ENCODE results near the gene SOX13.
"Not testable (repeated sequence)": the region's sequence is repeated elsewhere in the genome, so short reads cannot be mapped to it uniquely, and the experiment has no call there.

SOX13 gene

DNA sequence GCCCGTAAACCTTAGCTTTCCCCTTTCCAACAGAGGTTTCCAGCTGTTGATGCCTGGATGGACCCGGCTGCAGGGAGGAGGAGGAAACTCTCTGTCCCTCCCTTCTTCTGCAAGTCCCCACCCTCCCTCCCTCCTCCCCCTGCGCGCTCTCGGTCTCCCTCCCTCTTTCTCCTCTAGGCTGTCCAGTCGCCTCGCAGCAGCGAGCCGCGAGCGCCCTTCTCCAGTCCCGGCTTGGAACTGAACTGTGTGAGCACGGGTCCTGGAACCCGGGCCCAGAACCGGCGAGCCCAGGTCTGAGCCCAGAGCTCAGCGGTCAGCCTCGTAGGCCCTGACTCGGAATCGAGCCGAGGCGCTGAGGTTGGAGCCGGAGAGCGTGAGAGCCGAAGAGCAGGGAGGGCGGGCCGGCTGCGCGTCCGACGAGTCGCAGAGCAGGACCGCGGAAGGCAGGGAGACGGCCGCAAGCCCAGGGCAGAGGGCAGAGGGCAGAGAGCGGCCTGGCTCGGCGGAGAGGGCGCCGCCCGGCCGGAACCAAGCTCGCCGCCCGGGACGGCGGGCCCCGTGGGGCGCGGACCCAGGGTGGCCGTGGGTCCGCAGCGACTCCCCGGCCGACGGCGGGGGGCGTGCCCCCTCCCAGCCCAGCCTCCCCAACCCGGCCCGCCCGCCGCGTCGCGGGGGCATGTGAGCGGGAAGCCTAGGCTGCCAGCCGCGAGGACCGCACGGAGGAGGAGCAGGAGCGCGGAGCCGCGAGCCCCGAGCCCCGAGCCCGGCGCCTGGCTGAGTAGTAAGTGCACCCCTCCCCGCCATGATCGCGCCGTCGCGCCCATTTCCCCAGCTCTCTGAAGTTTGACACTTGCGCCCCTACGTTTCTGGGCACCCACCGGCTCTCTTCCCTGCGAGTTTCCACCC, at the start of gene SOX13:
SOX13 (plus strand) TSS at position 185 of the 906 bp plus-strand sequence. CDS start 39,801 bp downstream, outside the sequence.
- peak; percentile 21 for DNase-seq

DNA sequence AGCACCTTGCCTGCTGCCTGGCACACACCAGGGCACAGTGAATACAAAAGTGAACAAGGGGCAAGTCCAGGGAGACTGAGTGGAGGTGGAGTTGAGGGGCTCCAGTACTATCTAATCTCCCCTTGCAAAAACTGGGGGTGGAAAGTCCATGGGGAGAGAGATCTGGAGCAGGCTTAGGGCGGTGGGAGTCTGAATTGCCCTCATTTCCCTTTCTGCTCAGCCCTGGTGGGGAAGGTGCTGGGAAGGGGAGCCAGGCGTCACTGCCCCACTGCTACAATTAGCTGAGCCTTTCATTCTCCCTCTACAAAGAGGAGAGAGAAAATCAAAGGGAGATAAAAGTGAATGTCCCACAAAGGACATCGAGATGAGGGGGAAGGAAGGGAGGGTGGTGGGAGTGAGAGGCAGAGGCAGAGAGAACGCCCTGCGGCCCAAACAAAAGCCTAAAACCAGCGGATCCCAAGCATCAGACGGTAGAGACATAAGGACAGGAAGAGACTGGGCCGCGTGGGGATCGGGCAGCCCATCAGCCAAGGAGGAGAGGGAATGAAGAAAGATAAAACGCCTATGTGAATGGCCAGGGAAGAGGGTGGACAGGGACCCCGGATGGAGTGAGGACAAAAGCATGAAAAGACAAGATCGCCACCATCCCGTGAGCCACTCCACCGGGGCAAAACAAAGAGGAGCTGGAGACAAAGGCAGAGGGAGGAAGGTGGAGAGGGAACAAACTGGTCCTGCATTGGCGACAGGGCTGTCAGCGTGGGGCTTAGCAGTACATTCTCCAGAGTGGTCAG, 46.8 kb upstream of the SOX13 start:
- no peak for DNase-seq

DNA sequence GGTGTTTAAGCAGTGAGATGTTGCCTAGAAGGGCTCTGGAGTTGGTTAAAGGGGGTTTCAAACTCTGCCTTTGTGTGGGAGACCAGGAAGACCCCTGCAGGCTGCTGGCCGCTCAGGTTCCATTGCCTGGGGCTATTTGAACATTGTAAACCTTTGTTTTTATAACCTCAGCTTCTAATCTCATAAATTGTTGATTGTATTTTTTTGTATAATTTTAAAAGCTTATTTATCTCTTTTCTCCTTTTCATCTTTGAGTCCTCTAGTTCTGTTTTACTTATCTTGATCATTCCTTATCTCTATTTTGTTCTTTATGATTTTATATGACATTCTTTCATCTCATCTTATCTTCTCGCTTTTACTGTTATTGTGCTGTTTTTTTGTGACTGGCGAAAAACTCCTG, 45.5 kb upstream of the SOX13 start:
- DNase-seq = no peak

DNA sequence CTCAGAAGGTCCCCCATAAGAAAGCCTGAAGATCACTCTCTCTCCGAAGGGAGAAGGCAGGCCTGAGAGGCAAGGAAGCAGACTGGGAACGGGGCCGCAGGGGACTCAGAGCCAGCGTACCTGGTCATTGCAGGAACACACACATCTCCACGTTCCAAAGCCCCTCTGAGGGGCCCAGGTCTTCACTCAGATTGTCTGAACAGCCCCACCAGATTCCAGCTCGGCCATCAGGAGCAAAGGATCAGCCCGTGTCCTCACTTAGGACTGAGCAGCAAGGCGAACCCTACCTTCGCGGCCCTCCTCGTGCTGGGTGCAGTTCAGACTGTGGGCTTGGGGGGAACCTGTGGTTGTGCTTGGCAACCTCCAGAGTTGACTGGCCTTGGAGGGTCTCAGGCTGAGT, 43.9 kb upstream of the SOX13 start:
- DNase-seq = no peak

DNA sequence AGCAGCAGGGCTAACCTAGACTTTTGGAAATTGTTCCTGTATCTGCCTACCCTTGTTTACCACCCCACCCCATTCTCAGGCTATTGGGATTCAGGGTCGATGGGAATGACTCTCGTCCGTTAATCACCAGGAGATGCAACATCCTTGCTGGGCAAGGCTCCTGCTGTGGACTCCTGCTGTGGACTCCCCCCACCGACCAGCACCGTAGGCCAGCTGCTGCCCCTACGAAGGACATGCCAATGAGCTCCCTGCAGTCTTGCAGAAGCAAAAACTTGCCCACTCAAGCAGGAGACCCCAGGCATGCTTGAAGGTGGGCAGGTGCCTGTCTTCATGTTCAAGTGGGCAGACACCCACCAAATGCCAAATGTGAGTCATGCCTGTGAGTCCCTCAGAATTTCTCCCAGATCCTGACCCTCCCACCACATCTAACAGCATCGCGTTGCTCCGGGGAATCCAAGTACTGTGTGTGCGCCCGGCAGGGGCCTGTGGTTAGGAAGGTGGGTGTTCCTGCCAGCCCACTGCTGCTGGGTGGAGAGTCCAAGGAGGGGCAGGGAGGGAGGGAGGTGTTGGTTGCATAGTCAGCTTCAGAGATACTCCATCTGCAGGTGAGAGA, 41.7 kb upstream of the SOX13 start:
- DNase-seq = no peak

DNA sequence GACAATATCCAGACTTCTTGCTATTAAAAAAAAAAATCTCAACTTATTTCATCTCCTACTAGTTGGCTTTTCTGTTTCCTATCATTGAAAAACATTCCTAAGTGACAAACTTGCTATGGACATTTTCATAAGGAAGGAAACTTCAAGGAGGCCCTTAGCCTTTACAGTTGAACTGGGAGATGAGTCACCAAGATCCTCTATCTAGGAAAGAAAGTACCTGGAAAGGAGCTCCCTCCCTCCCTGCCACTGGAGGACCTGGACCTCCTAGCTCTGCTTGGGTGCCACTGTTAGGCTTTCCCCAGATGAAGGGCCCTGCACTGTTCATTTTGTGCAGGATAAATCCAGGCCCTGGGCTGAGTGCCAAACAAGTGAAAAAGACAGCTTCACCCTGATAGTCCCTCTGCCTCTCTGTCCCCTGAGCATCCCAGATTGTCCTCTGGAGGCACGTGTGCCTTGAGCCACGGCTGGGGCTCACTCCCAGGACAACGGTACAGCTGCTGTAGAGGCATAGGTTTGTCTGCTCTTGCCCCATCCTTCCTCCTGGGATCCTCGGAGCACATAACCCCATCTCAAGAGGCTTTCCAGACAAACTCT, 40.2 kb upstream of the SOX13 start:
- DNase-seq = no peak

DNA sequence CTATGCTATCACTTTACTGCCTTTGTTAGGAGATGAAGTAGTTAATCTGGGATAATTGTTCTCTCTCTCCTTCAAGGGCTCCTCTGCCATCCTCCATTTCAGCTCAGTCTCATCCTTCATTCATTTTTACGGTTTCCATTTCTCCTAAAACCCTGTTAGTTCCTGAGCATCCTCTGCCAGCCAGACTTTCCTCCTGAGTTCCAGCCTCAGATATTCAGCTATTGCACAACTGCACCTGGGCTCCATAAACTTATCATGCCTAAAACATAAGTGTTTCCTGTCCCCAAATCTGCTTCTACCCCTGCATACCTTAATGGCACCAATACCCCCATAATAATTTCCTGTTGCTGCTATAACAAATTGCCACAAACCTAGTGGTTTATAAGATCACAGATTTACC, 39.6 kb upstream of the SOX13 start:
- DNase-seq = no peak

DNA sequence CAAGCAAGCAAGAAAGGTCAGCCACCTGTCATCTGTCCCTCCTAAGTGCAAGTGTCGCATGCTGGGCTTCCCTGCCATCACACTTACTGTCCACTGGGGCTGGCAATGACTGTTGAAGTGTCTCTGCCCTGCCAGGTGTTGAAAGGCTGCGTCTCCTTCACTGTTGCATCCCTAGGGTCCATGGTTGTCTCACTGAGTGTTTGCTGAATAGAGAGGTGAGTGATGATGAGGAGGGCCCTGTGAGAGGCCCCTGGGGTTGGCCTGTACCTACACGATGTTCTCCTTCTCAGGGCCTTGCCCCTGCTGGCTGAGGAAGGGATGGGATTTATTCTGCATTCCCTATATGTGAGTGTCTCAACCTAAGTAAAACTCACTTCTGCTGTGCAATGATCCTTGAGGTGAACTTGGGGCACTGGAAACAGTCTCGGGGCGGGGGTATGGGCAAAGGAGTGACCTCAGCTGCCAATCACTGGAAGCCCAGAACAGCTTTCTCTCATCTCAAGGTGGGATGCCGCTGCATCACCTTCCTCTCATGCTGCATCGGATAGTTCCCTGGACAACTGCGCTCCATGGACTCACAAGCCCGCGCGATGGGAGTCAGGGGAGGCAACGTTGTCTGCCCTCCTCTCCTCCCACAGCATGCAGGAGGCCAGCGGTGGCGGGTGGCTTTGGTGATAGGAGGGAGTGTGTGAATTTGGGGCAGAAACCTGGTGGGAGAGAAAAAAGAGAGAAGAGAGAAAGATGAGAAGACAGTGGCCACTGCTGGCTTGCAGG, 35.8 kb upstream of the SOX13 start:
- no peak for DNase-seq

DNA sequence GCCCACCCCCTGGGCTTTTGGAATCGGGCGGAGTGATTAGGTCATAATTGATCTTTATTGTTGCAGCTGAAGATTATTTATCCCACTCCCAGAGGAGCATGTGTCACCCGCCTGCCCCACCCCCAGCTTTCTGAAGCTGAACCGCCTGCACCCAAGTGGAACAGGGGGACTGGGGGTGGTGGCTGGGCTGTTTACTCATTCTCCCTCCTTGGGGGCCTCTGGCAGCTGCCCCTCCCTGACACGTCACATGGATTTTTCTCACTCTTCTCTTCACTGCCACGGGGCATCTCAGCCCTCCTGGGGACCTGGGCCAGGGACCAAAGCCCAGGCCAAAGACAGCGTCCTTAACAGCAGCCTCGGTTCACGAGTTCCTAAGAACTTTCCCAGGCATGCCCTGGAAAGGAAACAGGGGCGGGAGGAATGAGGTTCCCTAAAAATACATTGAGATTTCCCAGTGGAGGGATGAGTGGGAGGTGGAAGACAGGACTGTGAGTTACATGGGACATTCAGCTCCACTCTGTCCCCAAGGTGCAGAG, 31.6 kb upstream of the SOX13 start:
- no peak for DNase-seq

DNA sequence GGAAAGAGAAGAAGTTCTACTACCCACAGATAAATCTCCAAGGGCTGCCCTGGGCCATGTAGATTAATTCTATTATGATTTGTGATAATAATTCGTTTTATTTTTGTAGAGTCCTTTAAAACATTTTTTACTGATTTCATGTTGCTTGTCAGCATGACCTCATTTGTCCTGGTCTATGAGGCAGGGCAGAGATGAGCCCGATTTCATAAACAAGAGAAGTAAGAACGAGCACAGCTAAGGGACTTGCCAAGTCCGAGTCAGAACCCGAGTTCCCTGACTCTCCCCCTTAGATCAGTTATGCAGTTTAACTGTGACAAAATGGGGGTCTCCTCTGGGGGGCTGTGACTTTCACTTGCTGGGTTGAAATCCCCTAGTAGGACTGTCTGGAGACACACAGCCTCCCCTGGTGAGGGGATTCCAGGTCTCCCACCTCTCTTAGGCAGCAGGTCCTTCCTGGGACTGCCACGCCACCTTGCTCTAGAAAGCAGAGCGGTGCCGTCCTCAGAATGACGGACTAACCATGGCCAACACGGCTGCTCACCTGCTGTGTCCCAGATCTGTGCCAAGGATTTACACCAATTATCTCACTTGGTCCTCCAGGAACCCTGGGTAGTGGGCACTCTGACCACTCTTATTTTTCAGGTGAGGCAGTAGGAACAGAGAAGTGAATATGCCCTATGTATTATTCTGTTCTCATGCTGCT, 31.0 kb upstream of the SOX13 start:
- DNase-seq = no peak

DNA sequence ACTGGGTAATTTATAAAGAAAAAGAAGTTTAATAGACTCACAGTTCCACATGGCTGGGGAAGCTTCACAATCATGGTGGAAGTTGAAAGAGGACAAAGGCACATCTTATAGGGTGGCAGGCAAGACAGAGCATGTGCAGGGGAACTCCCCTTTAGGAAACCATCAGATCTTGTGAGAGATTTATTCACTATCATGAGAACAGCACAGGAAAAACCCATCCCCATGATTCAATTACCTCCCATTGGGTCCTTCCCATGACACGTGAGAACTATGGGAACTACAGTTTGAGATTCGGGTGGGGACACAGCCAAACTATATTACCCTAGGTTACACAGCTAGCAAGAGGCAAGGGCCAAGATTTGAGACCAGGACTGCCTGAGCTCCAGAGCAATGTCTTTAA, 30.4 kb upstream of the SOX13 start:
- DNase-seq = no peak

DNA sequence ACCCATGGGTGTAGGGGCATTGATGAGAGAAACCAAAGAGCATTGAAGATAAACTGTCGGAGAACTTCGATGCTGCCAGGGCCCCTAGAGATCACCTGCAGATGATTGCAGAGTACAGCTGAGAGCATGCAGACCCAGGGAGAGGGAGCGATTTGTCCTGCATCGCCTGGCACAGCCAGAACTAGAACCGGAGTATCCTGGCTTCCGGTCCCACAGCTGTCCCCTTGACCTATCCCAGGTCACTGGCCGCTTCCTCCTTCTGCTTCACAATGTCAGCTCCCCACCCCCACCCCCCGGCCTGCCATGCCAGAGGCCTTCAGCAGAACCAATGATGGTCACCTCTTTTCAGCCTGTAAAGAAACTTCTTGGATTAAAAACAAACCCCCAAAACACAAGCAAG, 29.2 kb upstream of the SOX13 start:
- no peak for DNase-seq

DNA sequence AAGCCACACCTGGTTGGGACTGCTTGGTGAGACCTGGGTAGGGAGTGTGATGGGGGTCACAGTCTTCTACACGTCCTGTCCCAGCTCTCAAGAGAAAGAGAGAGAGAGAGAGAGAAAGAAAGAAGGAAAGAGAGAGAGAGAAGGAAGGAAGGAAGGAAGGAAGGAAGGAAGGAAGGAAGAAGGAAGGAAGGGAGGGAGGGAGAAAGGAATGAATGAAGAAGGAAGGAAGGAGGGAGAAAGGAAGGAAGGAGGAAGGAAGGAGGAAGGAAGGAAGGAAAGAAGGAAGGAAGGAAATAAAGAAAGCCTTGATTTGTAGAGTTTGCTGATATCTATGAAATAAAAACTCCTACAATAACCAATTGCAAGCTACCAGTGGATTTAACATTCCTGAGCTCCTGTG, 28.5 kb upstream of the SOX13 start:
- no peak for DNase-seq

DNA sequence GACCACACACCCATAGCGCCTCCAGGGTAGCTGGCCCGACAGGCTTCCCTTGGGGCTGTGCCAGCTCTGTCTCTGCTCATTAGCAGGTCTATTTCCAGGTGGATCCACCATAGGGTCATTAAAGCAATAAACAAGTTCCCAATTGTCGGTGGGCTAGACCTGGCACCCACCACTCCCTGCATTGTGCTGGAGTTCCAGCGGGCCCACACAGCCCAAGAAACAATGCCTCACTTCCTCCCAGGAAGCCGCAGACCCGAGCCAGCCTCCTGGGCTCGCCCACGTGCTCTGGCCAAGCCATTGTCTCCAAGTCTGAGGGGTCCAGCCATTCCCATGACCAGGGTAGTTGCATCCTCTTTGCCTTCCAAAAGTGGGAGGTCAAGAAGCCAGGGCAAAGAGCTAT, 27.5 kb upstream of the SOX13 start:
- DNase-seq = no peak

DNA sequence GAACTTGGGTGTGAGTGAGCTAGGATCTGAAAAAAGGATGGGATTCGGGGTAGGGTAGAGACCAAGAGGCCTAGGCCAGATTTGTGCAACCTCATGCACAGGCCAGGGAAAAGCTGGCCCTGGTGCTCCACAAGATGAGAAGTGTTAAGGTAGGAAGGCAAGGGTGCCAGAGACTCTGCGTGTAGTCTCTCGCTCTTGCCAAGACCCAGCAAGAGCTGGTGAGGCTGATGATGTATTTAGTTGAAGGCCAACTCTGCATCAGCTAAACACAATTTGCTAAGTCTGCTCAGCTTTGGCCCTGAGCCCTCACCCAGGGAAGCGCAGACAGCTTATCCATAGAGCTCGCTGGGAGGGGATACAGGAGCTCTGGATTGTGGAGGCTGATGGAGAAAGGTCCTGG, 26.6 kb upstream of the SOX13 start:
- no peak for DNase-seq

DNA sequence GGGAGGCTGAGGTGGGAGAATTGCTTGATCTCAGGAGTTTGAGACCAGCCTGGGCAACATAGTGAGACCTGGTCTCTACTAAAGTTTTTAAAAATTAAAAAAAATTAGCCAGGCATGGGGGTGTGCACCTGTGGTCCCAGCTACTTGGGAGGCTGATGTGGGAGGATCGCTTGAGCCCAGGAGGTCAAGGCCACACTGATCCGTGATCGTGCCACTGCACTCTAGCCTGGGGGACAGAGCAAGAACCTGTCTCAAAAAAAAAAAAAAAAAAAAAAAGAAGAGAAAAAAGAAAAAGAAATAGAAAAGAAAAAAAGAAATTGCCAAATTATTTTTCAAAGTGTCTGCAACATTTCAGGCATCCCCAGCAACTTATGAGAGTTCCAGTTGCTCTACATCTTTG, 24.1 kb upstream of the SOX13 start:
- not testable (repeated sequence) for DNase-seq

DNA sequence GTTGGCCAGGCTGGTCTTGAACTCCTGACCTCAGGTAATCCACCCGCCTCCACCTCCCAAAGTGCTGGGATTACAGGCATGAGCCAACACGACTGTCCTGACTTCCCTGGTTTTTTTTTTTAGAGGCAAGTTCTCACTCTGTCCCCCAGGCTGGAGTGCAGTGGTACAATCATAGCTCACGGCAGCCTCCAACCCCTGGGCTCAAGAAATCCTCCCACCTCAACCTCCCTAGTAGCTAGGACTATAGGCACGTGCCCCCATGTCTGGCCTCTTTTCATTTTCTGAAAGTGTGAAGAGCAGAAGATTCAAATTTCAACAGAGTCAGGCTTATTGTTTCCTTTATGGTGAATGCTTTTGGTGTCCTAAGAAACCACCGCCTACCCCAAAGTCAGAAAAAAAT, 21.7 kb upstream of the SOX13 start:
- DNase-seq = no peak

DNA sequence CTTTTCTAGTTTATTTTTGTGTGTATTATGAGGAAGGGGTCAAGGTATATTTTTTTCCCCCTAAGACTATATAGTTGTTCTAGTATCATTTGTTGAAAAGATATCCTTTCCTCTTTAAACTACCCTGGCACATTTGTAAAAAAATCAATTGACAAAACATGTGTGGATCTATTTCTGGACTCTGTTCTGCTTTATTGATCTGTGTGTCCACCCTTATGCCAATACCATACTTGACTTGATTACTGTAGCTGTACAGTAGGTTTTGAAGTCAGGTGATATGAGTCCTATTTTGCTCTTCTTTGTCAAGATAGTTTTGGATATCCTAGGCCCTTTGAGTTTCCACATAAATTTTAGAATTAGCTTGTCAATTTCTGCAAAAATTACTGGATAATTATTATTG, 21.2 kb upstream of the SOX13 start:
- no peak for DNase-seq

DNA sequence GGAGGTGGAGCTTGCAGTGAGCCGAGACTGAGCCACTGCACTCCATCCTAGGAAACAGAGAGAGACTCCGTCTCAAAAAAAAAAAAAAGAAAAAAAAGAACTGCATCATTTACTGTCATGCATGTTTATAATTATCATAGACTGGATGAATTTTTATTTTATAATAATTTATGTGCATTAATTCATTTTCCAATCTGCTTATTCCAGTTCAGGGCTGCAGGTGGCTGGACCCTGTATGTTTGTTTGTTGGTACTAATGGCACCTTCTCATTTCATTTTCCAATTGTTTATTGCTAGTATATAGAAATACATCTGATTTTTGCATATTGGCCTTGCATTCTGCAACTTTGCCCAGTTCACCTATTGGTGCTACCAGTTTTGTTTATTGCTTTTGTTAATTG, 19.0 kb upstream of the SOX13 start:
- DNase-seq = no peak

DNA sequence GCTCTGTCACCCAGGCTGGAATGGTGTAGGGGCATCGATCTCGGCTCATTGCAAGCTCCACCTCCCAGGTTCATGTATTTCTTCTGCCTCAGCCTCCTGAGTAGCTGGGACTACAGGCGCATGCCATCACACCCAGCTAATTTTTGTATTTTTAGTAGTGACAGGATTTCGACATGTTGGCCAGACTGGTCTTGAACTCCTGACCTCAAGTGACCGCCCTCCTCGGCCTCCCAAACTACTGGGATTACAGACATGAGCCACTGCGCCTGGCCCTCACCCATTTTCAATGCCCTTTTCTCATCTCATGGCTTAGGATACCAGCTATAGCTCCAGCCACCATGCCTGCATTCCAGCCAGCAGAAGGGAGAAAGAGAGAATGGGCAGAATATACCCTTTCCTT, 12.9 kb upstream of the SOX13 start:
- no peak for DNase-seq

DNA sequence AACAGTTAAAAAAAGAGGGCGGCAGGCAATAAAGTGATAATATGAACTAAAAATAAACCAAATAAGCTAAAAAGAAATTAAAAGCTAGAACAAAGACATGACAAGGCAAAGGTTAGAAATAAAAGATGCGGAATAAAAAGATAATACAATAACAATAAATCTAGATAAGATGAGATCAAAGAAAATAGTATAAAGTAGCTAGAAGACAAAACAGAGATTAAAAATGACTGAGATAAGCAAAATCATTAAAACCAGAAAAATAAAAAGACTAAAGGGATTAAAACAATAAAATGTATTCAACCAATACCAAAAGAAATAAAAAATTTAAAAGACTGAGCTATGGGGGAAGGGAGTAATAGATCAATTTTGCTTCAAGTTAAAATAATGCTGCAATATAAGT, 10.8 kb upstream of the SOX13 start:
- DNase-seq = no peak
